RPMI8226 (cell line): ENCODE data around the gene FAM241A.
A peak's percentile ranks its signal among the peaks of the same experiment; 100 is the strongest.

ENCODE experiments used
- DNase-seq: peaks from one replicate; pipeline ENCODE4 v3.0.0-alpha.2; 2015

FAM241A gene

DNA sequence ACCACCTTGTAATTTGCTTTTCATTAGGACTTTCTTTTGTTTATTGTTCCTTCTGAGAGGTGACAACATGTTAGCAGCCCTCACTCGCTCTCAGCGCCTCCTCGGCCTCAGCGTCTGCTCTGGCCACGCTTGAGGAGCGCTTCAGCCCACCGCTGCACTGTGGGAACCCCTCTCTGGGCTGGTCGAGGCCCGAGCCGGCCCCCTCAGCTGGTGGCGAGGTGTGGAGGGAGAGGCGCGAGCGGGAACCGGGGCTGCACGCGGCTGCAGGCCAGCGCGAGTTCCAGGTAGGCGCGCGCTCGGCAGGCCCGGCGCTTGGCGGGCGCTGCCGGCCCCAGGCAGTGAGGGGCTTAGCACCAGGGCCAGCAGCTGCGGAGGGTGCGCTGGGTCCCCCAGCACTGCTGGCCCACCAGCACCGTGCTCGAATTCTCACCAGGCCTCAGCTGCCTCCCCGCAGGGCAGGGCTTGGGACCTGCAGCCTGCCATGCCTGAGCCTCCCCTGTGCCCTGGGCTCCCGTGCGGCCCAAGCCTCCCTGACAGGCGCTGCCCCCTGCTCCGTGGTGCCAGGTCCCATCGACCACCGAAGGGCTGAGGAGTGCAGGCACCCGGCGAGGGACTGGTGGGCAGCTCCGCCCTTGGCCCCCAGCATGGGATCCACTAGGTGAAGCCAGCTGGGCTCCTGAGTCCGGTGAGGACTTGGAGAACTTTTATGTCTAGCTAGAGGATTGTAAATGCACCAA is 77.1 kb downstream of the FAM241A start:
- DNase-seq = no peak

GRCh38 chr4:112225157-112225556 is 79.9 kb downstream of the FAM241A start:
- no peak for DNase-seq

- peak; percentile 95 for DNase-seq
Observed at GRCh38 chr4:112230879-112231778, 85.9 kb downstream of the FAM241A start.

DNA sequence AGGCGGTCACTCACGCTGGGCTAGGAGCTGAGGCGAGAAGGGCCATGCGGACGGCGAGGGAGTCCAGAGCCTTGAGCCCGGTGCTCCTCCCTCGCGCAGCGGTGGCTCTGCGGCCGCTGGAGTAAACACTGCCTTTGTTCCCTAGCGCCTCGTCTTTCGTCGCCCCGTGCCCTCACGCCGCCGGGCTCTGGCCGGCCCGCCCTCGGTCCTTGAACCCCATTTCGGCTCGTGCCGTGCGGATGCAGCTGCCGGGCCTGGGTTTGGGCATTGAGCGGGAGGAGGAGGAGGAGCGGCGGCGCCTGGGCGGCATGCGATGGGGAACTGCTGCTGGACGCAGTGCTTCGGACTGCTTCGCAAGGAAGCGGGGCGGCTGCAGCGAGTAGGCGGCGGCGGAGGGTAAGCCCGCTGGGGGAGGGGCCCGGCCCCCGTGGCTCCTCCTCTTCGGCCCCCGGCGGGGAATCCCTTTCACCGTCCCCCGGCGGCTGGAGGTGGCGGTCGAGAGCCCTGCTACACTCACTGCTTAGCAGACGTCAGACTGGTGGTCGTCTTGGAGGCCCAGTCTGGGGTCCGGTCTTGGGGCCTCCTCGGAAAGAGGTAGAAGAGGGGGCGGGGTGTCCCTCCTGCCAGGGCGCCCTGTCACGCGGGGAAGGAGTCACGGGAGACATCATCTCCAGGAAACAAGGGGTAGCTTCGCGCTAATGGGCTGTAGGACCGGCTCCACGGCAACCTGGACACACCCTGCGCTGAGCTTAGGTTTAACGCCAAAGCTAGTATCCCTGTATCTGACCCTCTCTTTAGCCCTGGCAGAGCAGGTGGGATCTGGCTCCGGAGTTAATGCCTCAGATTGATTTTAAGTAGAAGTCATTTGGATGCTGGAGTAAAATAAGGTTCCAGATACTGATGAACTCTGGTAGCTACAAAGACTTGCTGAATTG is 86.8 kb downstream of the FAM241A start, which contains the start of gene AP1AR:
TSS of gene AP1AR (plus strand) at position 9 of the 935 bp plus-strand sequence. CDS start at position 314, 305 bp downstream.
- peak; percentile 85 for DNase-seq

DNA sequence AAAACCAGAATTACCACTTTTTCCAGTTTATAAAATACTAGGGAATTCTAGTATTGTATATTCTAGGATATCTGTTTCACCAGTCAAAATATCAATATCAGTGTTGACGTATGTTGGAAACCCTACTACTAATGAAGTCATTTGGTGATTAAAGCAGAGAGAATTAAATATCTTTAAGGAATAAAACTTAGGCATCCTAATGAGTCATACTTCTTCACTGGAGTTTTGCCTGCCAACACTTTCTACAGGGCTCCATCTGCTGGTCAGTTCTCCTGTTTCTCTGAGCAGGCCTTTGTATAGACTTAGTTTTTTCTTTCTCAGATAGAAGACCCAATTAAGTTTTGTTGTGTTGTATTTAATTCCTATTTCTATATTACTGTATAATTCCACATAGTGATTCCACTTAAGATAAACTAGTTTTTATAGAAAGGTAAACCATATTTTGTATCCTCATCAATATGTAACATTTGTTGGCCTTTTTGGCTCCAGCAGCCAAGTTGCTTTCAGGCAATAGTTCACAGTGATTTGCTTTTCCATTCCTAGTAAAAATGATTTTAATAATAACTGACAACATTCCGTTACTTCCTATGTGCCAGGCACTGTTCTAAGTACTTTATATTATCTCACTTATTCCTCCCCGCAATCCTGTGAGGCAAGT is 89.8 kb downstream of the FAM241A start:
- DNase-seq = peak; percentile 47

DNA sequence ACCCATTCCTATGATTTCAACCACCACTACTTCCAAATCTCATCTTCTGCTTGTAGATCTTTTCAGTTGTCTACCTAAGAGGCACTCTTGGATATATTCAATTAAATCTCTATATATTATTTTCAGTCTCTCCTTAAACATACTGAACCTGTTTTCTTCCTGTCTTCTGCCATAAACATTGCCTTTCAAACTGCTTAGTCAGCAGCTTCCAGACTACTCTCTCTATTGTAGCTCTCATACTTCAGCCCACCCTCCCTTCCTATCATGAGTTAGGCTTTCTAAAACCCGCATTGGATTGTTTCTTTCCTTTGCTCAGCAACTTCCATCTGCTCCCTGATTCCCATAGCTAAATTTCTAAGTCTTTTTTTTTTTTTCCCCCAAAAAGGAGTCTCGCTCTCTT is 90.8 kb downstream of the FAM241A start:
- DNase-seq = no peak

- no peak for DNase-seq
Observed at GRCh38 chr4:112238833-112239232, 93.6 kb downstream of the FAM241A start.
